ENCODE data around the gene WNT3. TPM values are rescaled to one million over a fixed set of nuclear protein-coding genes. Genes with fewer than 3 reads are reported as not detected.

The WNT3 gene
- total and polyA plus RNA-seq, 2 experiments from 2014 or later: 2.7 to 3.4 TPM

- Histone ChIP-seq H3F3A (replicated peaks; ENCODE audit: low read depth) (peaks cover 8% of the 10 kb centered on the region; the same call in 1 of the 2 replicates), H3K79me2 (replicated peaks; ENCODE audit: insufficient read depth) (no peaks in the 10 kb centered on the region), H3K9me2 (ENCODE audit: insufficient read depth) (no peaks in the 10 kb centered on the region), H3K4me1 (ENCODE audit: insufficient read depth) (peaks cover 25% of the 10 kb centered on the region), H3K27me3 (ENCODE audit: insufficient read depth) (no peaks in the 10 kb centered on the region), H3K4me3 (no peak overlapping the region), H3K27ac (ENCODE audit: low read depth) (no peak overlapping the region), H2AFZ (no peak overlapping the region), H3K4me2 (no peak overlapping the region), H3K36me3 (ENCODE audit: insufficient read depth) (no peaks in the 10 kb centered on the region), H4K20me1 (replicated peaks; ENCODE audit: insufficient read depth) (peaks cover 4% of the 10 kb centered on the region; the same call in 1 of the 2 replicates)
- Mint-ChIP-seq H3K4me3 (no peak overlapping the region), H3K4me1 (peaks cover 40% of the 10 kb centered on the region), H3K27ac (no peak overlapping the region), H3K9me3 (no peaks in the 10 kb centered on the region), H3K36me3 (ENCODE audit: low read depth) (no peaks in the 10 kb centered on the region), H3K27me3 (ENCODE audit: insufficient read depth, low read depth, poor library complexity) (peaks cover 5% of the 10 kb centered on the region)
- TF ChIP-seq CREB1 (CRISPR knock-in tag; IDR thresholded peaks at IDR 0.05; ENCODE audit: low read depth): no peak
- no peak for TF ChIP-seq ZNF331 (CRISPR knock-in tag; IDR thresholded peaks at IDR 0.05; ENCODE audit: low read depth)
- TF ChIP-seq ZNF114 (CRISPR knock-in tag; IDR thresholded peaks at IDR 0.05): no peak
- no peak for TF ChIP-seq POLR2AphosphoS5 (IDR thresholded peaks at IDR 0.05; ENCODE audit: low read depth)
- TF ChIP-seq STAT1 (IDR thresholded peaks at IDR 0.05; ENCODE audit: unreplicated experiment): no peak
- TF ChIP-seq, protein P1, sequence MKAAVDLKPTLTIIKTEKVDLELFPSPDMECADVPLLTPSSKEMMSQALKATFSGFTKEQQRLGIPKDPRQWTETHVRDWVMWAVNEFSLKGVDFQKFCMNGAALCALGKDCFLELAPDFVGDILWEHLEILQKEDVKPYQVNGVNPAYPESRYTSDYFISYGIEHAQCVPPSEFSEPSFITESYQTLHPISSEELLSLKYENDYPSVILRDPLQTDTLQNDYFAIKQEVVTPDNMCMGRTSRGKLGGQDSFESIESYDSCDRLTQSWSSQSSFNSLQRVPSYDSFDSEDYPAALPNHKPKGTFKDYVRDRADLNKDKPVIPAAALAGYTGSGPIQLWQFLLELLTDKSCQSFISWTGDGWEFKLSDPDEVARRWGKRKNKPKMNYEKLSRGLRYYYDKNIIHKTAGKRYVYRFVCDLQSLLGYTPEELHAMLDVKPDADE (IDR thresholded peaks at IDR 0.05): no peak
- TF ChIP-seq, protein P2, sequence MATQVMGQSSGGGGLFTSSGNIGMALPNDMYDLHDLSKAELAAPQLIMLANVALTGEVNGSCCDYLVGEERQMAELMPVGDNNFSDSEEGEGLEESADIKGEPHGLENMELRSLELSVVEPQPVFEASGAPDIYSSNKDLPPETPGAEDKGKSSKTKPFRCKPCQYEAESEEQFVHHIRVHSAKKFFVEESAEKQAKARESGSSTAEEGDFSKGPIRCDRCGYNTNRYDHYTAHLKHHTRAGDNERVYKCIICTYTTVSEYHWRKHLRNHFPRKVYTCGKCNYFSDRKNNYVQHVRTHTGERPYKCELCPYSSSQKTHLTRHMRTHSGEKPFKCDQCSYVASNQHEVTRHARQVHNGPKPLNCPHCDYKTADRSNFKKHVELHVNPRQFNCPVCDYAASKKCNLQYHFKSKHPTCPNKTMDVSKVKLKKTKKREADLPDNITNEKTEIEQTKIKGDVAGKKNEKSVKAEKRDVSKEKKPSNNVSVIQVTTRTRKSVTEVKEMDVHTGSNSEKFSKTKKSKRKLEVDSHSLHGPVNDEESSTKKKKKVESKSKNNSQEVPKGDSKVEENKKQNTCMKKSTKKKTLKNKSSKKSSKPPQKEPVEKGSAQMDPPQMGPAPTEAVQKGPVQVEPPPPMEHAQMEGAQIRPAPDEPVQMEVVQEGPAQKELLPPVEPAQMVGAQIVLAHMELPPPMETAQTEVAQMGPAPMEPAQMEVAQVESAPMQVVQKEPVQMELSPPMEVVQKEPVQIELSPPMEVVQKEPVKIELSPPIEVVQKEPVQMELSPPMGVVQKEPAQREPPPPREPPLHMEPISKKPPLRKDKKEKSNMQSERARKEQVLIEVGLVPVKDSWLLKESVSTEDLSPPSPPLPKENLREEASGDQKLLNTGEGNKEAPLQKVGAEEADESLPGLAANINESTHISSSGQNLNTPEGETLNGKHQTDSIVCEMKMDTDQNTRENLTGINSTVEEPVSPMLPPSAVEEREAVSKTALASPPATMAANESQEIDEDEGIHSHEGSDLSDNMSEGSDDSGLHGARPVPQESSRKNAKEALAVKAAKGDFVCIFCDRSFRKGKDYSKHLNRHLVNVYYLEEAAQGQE (IDR thresholded peaks at IDR 0.05; ENCODE audit: unreplicated experiment): no peak
- TF ChIP-seq, protein P3, sequence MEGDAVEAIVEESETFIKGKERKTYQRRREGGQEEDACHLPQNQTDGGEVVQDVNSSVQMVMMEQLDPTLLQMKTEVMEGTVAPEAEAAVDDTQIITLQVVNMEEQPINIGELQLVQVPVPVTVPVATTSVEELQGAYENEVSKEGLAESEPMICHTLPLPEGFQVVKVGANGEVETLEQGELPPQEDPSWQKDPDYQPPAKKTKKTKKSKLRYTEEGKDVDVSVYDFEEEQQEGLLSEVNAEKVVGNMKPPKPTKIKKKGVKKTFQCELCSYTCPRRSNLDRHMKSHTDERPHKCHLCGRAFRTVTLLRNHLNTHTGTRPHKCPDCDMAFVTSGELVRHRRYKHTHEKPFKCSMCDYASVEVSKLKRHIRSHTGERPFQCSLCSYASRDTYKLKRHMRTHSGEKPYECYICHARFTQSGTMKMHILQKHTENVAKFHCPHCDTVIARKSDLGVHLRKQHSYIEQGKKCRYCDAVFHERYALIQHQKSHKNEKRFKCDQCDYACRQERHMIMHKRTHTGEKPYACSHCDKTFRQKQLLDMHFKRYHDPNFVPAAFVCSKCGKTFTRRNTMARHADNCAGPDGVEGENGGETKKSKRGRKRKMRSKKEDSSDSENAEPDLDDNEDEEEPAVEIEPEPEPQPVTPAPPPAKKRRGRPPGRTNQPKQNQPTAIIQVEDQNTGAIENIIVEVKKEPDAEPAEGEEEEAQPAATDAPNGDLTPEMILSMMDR (conservative IDR thresholded peaks at IDR 0.05; ENCODE audit: low read depth in 2 of 2): no peak
- TF ChIP-seq NANOG (IDR thresholded peaks at IDR 0.05; ENCODE audit: borderline replicate concordance): no peak
- no peak for TF ChIP-seq EZH2phosphoT487 (IDR thresholded peaks at IDR 0.05; ENCODE audit: unreplicated experiment)
- no peak for TF ChIP-seq ZNF462 (CRISPR knock-in tag; IDR thresholded peaks at IDR 0.05)
- TF ChIP-seq EZH2 (IDR thresholded peaks at IDR 0.05; ENCODE audit: low read depth, unreplicated experiment): no peak
- TF ChIP-seq JUNB (IDR thresholded peaks at IDR 0.05; ENCODE audit: unreplicated experiment): no peak
- ATAC-seq: no peak
- no peak for DNase-seq (ENCODE audit: low spot score)
These were observed 87.8 kb downstream of the WNT3 start for GRCh38 chr17:46730679-46731078.
